NCI-H524 treated with DMSO at 0.1 percent for 48 hours (cell line): ENCODE data around the gene PTPRO.

Experiments
- DNase-seq: peaks from one replicate; lab custom pipeline; 2025; lab: John Stamatoyannopoulos, UW

The PTPRO gene

DNA sequence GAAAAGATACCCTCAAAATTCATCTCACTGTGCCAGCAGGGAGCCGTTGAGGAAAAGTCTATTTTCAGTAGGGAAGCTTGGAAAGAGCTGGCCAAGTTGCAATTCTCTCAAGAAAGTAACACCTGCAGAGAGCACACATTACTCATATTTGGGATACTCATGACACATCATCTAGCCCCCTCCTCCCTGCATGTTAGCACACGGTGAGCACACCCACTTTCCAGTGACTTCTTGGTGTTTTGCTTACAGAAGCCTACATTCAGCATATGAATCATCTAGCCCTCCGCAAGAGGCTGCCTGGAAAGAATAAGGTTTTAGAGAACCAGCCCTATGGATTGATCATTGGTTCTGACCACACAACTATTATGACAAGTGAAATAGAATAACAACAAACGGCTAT is 124.5 kb downstream of the PTPRO start:
- DNase-seq, result no peak

DNA sequence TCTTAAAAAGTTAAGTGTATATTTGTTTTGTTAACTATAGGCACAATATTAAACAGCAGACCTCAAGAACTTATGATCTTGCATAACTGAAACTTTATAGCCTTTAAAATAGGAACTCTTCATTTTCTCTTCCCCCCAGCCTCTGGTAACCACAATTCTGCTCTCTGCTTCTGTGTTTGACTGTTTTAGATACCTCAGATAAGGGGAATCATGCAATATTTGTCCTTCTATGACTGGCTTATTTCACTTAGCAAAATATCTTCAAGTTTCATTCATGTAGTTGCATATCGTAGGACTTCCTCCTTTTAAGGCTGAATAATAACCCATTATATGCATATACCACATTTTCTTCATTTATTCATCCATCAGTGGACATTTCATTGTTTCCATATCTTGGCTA is 131.3 kb downstream of the PTPRO start:
- no peak for DNase-seq

DNA sequence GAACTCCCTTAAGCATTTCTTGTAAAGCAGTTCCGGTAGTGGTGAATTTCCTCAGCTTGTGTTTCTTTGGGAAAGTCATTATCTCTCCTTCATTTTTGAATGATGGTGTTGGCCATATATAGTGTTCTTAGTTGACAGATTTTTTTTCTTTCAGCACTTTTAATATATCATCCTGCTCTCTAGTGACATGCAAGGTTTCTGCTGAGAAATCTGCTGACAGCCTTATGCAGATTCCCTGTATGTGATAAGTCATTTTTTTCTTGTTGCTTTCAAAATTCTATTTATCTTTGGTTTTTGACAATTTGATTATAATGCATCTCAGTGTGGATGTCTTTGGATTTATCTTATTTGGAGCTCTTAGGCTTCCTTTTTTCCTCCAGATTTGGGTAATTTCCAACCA is 135.7 kb downstream of the PTPRO start:
- DNase-seq, result no peak

DNA sequence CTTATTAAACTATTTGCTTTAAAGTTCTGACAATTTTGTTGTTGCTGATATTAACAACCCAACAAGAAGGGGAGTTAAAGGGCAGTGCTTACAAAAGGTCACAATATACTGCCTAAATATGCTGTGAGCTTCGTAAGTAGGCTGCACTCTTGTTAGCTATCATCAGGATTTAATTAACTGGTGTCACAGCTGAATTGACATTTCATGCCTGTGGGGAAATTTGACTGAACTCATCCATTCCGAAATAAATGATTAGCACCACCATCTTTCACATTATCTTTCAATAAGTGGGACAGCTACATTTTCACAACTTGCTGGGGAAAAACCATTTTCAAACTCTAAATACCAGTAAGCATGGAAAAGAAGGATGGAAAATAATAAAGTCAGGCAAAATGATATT is 146.6 kb downstream of the PTPRO start:
- DNase-seq, result no peak

DNA sequence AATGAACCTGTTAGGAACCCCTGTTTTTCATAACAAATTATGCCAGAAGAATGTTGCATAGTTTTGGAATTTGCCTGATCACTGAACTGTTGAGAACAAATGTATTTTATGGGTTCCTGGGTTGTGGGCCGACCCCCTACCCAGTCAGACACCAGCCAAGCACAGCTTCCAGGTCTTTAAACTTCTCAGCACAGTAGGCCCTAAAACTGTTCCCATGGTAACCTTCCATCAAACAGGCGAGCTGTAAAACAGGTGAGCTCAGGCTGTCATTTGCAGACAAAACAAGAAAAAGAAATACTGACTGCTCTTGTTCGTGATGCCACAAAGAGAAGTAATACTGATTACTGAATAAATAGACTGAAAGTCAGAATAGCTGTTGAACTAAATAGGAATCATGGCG is 147.0 kb downstream of the PTPRO start:
- DNase-seq, result no peak

DNA sequence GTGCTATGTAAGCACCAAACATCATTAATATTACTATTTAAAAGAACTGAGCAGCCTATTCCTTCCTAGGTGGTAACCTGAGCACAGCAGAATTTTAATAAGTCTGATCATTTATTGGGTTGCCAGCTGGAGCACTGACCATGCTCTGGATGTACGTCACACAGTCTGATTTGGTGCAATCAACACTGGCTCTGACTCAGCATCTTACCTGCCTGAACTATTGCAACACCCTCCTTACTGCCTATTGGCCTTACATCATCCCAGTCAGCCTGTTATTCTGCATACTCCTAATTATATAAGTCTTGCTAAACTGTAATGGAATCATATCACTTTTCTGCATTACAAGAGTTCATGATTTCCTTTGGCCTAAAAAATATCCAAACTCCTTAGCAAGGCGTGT is 149.7 kb downstream of the PTPRO start:
- DNase-seq, result no peak

DNA sequence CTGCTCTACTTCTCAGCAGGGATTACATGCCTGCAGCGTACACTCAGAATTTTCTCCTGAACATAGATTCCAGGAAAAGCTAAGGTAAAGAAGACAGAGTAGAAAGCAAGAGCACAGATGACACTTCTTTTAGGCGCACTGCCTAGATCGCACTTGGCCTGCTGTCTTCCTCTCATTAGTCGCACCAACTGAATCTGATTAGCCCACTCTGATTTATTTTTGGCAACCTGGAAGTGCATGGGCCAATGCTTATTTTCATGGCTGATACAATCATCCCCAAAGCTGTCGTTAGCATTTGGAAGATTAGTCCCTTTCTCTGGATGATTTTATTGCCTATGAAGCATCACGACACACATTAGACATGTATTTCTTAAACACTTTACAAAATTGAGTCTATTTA is 152.5 kb downstream of the PTPRO start:
- no peak for DNase-seq

DNA sequence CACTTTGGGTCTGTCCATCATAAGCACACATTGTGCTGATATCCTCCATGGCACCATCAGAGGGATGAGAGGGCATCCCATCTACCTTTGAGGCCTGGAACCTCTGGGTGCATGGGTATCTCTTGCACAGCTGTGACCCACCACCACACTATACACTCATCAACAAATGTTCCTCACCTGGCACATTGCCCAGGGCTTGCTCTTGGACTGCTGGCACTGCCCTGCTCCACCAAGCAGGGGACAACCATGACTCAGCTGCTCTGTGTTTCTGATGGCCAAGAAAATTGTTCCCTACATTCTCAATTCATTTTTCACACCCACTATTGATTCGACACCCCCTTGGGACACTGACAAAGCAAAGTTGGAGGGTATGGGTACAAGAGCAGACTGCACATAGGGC is 155.5 kb downstream of the PTPRO start:
- DNase-seq, result no peak

DNA sequence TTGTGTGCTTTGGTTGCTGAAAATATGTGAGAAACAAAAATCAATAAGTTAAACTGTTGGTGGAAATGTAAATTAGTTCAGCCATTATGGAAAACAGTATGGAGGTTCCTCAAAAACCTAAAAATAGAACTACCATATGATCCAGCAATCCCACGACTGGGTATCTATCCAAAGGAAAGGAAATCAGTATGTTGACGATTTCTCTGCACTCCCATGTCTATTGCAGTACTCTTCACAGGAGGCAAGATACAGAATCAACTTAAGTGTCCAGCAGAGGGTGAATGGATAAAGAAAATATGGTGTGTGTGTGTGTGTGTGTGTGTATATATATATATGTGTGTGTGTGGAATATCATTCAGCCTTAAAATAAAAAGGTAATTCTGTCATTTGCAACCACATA is 159.5 kb downstream of the PTPRO start:
- no peak for DNase-seq

DNA sequence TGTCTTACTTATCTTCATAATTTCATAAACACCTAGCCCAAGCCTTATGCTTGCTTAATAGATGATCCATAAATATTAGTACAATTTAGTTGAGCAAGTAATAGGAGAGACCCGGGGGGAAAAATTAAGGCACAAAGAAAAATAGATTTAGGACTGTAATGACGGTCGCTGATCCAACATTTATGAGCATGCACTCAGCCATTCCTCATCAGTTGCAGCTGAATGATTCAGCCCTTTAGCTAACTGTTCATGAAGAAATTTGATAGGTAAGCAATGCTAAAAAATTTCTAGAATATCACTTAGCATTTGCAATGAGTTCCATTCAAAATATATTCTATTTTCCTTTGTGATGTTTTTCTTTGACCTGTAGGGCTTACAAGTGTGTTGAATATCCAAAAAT is 163.2 kb downstream of the PTPRO start:
- no peak for DNase-seq

DNA sequence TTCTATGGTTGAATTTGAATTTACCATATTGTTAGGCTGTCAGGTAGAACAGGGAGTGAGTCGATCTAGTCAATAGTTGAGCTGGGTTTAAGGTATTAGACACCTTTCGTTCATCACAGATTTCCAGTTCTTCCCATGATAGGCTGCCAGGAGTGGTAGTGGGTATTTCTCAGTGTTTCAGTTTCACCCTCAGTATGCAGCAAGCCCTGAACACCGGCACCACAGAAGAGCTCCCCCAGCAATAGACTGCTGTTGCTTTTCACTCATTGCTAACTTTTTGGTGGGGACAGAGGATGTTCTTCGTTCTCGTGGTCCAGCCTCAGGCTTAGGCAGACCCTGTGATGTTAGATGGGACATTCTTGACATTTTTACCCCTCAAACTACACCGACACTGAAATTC is 164.6 kb downstream of the PTPRO start:
- no peak for DNase-seq

DNA sequence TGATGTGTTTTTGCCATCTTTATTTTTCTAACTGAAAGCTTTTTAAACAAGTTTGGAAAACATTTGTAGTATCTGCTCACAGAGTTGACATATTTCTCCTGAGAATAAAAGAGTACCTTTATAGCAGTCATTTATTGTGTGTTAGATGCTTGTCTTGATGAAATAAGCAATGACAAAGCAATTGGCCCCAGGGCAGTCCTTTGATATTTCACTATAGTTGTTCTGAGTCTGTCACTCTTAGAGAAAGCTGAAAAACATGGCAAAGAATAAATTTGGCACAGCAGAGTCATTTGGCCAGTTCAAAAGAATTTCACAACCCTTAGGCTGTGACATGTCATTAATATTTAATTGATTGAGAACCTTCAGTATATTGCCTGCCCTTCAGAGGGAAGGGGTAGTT is 166.2 kb downstream of the PTPRO start:
- no peak for DNase-seq

DNA sequence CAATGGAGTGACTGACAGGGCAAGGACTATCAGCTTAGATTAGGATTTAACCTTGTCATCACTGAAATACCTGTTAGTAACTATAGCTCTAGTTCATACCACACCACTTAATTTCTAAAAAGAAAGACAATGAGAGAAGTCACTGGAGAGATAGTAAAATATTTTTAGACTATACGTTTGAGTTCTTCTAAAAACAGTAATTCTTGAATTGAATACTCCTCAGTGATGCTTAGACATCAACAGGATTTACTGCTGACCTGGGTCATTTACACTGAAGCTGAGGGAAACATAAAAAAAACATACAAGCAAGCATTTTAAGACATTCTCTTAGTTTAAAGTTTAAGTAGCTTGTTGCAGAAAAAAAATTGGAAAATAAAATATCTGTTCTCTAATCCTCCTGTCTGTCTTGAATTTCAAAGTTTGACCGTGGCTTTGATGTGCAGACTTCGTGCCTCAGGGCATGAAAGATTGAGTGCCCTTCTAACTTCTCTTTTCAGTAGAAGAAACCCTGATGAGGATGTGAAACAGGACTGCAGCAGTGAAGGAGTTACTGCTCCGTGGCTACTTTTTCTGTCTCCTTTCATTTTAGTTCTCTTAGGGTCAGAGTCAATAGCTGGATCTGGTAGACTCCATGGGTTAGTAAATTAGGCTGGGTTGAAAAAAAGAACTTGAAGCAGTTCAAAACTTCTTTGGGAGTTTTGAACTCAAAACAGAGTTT is 172.2 kb downstream of the PTPRO start:
- no peak for DNase-seq

DNA sequence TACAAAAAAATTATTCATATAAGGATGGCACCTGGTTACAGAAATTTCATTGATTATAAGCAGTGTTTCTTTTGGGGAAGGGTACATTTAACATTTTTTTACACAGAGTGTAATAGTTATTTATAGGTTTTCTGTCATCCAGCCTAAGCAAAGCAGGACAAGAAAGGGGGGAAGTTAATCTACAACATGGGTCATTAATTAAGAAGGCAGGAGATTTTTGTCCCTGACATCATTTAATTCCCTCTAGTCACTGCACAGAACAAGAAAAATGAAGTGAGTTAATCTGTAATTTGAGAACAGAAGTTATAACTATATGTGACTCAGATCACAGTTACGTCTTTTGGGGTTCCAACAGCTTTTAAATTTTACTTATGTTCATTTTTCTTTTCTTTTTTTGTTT is 173.4 kb downstream of the PTPRO start:
- DNase-seq, result no peak

DNA sequence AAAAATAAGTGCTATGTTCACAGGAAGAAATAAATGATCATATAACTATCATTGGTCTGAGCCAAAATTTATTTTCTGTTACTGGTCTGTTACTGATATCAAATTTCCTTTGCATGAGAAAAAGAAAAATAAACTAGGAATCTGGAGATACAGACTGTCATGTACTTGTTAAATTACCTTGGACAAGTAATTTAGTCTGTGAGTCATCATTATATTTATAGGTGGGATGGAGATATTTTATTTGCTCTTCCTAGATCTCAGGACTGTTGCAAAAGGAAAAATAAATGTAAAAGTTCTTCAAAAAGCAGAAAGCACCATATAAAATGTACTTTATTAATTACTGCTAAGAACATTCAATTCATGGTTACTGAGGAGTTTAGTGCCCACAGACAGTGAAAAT is 174.4 kb downstream of the PTPRO start:
- no peak for DNase-seq

DNA sequence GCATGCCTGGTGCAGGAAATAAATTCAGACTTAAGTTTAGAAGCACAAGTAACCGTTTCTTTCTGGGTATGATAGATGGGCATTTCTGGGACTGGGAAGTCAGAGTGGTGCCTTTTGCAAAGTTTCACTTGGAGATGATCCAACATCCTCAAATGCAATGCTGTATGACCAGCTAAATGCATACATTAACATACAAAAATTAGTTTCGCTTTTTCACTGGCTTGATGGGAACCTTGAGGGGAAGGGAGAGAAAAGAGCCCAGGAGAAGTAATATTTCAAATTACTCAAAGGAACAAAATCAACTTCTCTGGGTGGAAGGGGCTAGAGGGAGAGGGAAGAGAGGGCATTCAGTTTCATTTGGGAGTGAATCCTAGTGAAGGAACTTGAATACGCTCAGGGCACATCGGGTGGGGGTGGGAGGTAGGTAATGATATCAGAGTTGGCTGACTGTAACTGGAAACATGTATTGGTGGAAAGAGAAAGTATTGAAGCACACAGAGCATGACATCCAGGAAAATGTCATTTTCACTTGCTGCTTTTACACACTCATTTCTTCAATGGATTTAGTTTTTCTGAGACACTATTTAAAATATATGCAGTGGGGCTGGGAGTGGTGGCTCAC is 175.5 kb downstream of the PTPRO start:
- DNase-seq, result no peak

DNA sequence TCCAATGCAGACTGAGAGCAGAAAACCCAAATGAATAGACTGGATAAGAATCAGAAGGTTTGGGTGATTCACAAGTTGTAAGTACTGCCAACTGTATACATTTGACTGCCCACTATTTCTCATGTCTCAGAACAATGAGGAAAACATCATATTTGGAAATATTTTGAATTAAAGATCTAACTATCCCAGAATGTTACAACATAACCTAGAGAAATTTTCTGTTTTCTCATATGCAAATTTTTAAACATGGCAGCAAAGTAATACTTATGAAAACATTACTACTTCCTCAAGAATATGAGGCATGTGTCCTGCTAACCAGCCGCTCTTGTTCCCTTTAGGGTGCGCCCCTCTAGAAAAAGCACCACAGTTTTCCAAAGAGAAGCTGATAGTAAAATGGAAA is 179.9 kb downstream of the PTPRO start:
- no peak for DNase-seq

DNA sequence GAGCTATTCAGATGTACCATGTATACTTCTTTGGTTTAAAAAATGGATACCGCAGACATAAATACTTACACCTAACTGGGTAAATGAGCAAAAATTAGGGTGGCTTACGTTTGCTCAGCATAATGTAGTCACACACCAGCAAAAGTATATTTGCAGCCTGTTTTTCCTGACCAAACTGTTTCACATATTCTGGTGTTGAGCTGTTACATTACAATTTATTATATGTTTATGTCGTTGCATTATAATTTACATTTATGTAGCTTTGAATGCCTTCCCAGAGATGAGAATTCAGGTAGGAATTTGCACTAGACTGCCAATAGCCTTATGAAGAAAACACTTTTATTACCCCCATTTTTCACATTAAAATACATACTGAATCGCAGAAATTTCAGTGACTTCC is 183.3 kb downstream of the PTPRO start:
- no peak for DNase-seq

DNA sequence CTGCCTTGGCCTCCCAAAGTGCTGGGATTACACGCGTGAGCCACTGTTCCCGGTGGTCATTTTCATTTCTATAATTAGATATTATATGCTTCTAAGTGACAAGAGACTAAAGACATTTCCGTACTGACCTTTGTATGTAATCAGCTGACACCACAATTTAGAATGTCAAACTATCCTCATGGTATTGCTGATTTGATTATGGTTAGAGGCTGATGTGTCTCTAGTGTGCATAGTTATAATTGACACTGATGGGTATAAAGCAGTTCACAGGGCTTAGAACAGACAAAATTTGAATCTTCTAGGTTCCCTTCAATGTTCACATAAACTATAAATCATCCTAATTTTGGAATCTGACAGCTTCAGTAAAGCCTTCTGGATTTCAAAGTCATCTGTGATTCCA is 192.7 kb downstream of the PTPRO start:
- no peak for DNase-seq

DNA sequence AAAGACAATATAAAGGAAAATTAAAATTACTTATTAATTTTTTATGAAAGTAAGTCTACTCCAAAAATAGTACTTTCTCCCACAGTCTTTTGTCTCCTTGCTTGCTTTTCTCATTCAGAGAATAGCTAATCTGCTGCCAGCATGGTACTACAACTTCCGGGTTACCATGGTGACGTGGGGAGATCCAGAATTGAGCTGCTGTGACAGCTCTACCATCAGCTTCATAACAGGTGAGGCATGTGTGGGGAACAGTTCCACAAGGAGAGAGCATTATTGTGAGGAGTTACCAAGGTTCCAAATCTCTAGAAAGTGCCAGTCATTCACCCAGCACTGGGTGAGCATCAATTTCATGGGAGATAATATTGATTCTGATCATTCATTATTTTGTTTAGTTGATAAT is 197.8 kb downstream of the PTPRO start:
- DNase-seq, result no peak

DNA sequence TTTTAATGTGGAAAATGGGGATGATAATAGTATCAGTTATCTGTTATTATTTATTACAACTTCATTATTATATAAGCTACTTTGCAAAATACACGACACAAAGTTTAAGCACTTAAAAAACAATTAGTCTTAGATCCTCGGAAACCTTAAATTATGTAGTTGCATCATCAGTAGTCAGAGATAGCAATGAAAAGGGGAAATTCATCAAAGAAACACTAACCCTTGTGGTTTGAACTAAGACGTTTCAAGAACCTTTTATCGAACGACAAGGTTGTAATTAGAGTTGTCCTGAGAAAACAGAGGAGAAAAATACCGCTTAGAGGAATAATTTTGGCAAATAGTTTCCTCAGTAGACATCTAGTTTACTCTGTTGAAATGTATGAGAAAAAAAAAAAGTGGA is 198.5 kb downstream of the PTPRO start:
- DNase-seq, result no peak

DNA sequence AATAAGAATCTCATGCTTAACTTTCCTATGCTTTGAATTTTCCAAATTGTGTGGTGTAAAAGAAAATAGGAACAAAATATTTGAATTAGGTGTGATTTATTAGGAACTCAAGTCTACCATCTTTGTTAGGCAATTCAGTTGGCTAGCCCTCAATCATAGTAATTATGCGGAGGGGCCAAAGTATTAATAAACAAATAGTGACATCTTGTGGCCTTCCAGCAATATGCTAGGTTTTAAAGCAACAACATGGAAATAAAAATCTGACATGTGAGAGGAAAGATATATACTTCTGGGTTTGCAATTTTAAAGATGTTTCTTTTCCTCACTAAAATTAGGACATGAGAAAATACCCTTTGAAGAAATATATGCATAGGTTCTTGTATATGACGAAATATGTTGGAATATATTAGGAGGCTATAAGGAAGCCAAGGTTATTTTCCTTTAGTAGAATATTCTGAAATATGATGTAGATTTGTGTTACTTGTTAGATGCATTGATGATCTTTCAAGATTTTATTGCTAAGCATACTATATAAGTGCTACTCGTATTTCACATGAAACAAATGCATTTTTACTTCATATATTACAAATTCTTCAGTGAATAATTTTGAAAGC is 200.4 kb downstream of the PTPRO start:
- no peak for DNase-seq

DNA sequence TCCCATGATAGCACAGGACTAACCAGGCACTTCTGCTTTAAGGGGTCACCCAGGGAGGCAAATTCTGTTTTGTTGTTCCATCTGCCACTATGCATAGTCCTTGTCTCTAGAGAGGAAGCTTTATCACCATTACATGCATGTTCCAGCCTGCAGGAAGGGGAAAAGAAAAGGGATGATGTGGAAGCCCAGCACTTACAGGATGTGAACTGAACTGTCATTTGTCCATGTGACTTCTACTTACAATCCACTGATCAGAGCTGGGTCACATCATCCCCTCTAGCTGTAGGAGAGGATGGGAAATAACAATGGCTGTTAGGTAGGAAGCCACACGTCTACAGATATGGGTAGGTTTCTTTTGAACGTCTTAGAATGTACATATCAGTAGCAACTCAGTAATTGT is 203.1 kb downstream of the PTPRO start:
- no peak for DNase-seq

DNA sequence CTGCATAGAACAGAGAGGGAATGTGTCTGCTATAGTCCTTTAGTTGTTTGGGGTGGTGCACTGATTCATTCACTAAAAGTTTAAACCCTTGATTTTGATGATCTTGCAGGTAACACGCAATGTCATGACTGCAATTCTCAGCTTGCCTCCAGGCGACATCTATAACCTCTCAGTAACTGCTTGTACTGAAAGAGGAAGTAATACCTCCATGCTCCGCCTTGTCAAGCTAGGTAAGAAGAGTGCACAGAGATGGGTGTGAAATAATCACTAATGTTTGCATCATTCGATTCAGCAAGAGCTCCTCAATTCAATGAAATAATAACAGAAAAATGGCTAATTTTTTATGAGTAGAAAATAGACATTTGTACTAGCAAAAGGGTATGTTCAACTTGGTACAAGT is 203.7 kb downstream of the PTPRO start:
- no peak for DNase-seq
